NCI-H1417 (cell line): Measurements from ENCODE around the gene PREX1.

ENCODE experiments used
- DNase-seq, 3 experiments: peaks; one replicate each; lab custom pipeline; 2025; lab: John Stamatoyannopoulos, UW

The PREX1 gene

GRCh38 chr20:48698507-48699267, 129.1 kb downstream of the PREX1 start:
- no peak for DNase-seq

DNA sequence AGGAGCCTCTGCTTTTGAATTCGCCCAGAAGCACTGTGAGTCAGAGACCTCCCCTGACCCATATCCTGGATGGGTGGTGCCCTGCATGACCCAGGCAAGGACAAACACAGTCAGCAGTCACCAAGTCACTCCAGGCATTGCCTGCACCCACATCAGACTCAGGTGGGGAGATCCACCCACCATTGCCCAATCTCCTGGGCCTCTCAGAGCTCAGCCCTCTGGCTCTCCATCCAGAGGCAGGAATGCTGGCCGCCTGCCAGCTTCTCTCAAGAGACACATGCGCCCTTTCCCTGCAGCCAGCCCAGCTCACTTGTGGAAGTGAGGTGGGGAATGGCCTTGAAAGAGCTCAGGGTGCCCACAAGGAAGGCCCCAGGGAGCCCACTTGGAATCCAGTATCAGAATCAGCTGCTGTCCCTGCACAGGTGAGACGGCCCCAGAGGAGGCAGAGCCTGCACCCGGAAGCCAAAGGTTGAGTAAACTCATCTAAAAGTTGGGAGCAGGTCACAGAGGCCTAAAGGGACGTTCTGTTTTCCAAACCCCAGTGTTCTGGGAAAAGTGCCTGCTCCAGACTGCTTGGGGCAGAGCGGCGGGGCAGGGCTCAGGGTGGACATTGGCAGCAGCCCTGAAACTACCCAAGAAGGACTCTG, 129.8 kb downstream of the PREX1 start:
- DNase-seq: peak; percentile 52 to 79 (median 77)

DNA sequence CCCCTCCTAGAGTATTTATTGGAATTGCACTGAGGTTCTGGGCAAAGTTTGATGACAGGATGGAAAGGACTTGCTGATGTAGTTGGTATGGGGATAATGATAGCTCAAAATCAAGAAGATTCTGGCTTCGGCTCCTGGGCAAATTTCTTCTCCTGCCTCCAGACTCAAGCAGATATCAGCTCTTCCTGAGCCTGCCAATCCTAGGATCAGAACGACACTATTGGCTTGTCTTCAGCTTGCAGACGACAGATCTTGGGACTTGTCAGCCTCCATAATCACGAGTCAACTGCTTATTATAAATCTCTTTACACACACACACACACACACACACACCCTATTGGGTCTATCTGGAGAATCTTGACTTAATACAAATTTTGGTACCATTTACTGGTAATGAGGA, 131.1 kb downstream of the PREX1 start:
- no peak for DNase-seq

GRCh38 chr20:48695738-48696137, 132.1 kb downstream of the PREX1 start:
- DNase-seq: no peak

DNA sequence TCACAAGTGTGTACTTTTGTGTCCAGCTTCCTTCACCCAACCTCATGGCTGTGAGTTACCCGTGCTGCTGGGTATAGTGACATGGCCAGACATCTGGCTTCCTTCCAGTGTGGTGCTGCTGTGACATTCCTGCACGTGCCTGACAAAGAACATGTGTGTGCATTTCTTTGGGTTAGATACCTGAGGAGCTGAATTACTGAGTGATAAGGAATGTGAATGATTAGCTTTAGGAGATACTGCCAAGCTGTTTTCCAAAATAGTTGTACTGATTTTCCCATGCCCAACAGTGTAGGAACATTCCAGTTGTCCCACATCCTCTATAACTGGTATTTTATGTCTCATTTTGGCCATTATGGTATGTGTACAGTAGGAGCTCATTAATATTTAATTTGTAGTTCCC, 132.5 kb downstream of the PREX1 start:
- no peak for DNase-seq

- no peak for DNase-seq
Measured at GRCh38 chr20:48694381-48694865, 133.4 kb downstream of the PREX1 start.

- no peak for DNase-seq
Measured at GRCh38 chr20:48691523-48691922, 136.3 kb downstream of the PREX1 start.

DNA sequence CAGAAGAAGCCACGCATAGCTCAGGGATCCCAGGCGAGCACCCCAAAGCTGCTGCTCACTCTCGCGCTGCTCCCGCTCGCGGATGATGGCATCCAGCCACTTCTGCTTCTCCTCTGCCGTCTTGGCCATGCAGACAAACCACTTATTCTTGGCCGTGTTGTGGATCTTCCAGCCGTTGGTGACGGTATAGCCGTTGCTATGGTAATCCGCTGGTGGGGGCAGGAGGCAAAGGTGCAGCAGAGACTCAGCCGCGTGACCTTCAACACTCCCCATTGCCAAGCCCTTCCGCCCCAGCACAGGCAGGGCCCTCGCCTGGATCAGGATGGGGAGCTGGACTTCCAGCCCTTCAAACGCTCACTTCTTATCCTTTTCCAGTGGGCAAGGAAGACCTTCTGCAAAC, 136.9 kb downstream of the PREX1 start:
- peak in 1 of 3 experiments; percentile 5 for DNase-seq

DNA sequence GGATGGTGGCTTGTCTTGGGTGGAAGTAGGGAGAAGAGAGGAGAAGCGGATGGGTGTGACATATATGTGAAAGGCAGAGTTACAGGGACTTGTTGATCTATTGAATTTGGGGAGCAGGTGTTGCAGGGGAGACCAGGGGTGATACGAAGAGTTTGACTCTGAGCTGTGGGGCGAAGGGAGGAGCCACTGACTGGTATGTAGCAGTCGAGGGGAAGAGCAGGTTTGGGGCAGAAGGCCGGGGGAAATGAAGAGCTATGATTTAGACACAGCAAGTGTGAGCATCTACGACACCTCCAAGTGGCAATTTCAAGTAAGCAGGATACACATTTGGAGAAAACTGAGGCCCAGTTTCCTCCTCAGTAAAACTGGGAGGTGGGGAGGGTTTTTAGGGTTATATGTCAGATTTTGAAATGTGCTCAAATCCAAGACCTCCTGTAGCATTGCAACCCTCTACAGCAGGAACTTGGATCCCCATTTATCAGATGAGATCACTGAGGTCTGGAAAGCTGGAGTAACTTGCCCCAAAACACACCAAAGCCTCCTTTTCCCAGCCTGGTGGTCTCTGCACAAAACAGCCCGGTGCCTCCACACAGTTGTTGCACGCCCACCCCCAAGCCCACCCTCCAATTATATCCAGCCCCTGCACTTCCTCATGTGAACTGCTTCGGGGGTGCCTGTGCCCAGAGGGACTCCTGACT, 137.8 kb downstream of the PREX1 start:
- no peak for DNase-seq

GRCh38 chr20:48689388-48689787, 138.4 kb downstream of the PREX1 start:
- no peak for DNase-seq

GRCh38 chr20:48688579-48688978, 139.2 kb downstream of the PREX1 start:
- no peak for DNase-seq

- no peak for DNase-seq
Measured at GRCh38 chr20:48687117-48687800, 140.5 kb downstream of the PREX1 start.

- DNase-seq: no peak
Measured at GRCh38 chr20:48686238-48687116, 141.3 kb downstream of the PREX1 start.

- DNase-seq: no peak
Measured at GRCh38 chr20:48685300-48685699, 142.5 kb downstream of the PREX1 start.

DNA sequence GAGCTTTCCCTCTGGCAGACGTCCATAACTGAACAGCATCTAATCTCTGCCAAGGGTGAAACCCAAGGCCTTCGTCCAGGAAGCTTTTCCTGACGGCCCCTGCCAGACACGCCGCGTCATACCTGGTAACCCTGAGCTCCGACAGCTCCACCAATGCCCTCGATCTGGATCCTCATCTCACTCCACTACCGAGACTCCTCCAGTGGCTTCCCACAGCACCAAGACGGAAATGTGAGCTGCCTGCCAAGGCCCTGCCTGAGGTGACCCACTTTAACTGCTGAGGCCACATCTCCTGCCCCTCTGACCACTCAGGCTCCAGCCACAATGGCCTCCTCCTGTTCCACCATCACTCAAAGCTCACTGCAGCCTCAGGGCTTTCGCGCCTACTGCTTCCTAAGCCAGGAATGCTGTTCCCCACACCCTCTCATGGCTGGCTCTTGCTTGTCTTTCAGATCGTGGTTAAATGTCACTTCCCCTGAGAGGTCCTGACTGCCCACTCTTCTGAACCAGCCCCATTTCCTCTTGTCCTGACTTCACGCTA, 143.2 kb downstream of the PREX1 start:
- no peak for DNase-seq

DNA sequence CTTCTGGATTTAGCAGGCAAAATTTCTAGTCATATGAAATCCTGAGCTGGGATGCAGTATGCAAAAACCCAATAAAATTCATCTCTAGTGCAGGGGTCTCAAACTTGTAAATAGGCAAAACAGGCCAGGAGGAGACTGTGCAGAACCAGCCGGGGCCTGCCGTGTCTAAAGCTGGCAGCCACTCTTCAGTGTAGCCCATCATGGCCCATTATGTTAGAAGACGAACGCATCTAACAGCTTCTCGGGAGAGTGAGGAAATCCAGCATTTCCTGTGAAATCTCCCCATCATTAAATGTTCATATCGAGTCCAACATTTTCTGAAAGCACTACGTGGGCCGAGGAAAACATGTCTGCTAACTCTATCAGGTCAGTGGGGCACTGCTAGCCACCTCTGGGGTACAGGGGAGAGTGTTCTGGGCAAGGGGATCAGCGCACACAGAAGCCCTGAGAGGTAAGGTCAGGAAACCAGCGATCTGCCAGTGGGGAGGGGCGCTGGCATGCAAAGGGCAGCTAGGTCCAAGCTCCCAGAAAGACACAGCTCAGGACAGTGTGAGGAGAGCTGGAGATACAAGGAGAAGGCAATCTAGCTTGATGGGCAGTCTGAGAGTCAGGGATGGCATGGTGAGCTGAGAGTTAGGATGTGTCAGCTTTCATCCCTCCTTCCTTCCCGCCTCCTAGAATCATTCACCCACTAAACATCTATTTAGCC, 144.2 kb downstream of the PREX1 start:
- peak in 1 of 3 experiments; percentile 43 for DNase-seq

- DNase-seq: peak; percentile 95 to 99 (median 96)
Measured at GRCh38 chr20:48682529-48683363, 145.1 kb downstream of the PREX1 start.

DNA sequence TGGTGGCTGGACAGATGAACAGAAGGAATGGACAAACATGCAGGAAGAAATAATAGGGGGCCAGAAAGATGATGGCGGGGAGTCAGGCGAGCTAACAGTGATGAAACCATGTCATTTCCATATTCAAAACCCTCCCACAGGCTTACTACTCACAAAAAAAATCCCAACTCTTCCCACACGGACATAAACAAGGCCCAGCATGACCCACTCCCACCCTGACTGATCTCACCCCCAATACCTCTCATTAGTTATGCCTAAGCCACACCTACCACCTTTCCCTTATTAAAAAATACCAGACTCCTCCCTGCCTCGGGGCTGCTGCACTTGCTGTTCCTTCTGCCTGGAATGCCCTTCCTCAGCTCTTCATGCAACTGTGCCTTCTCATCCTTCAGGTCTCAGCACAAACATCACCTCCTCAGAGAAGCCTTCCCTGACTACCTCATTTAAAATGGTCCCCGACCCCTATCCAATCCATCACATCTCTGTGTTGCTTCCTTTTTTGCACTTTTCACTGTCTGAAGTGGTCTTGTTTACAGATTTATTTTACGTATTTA, 145.8 kb downstream of the PREX1 start:
- DNase-seq: no peak
